ENCODE data around the gene CCDC183.
"Not testable (repeated sequence)": the region's sequence is repeated elsewhere in the genome, so short reads cannot be mapped to it uniquely, and the experiment has no call there.

The CCDC183 gene

GRCh38 chr9:136840140-136840876 is 44.2 kb downstream of the CCDC183 start:
- no peak for DNase-seq

GRCh38 chr9:136840877-136841645 is 44.9 kb downstream of the CCDC183 start:
- no peak for DNase-seq

- not testable (repeated sequence) for DNase-seq
Observed at GRCh38 chr9:136841646-136842379, 45.7 kb downstream of the CCDC183 start.

- peak; percentile 80 for DNase-seq
Observed at GRCh38 chr9:136842380-136842948, 46.3 kb downstream of the CCDC183 start, which contains the start of gene AJM1. Gene AJM1, plus strand, starts transcription at chr9:136842478. Its CDS starts 1,937 bp downstream, at chr9:136844415.

GRCh38 chr9:136843159-136843800 is 47.1 kb downstream of the CCDC183 start:
- not testable (repeated sequence) for DNase-seq

- peak; percentile 52 for DNase-seq
Observed at GRCh38 chr9:136843801-136844740, 47.9 kb downstream of the CCDC183 start.

GRCh38 chr9:136844761-136845464 is 48.8 kb downstream of the CCDC183 start:
- no peak for DNase-seq

- DNase-seq, result no peak
Observed at GRCh38 chr9:136845465-136846260, 49.5 kb downstream of the CCDC183 start.

GRCh38 chr9:136846376-136847087 is 50.4 kb downstream of the CCDC183 start:
- no peak for DNase-seq

- no peak for DNase-seq
Observed at GRCh38 chr9:136847088-136847825, 51.1 kb downstream of the CCDC183 start.

- peak; percentile 86 for DNase-seq
Observed at GRCh38 chr9:136847826-136848392, 51.8 kb downstream of the CCDC183 start.

- DNase-seq, result peak; percentile 55
Observed at GRCh38 chr9:136848393-136849037, 52.4 kb downstream of the CCDC183 start.

- peak; percentile 98 for DNase-seq
Observed at GRCh38 chr9:136849038-136849959, 53.2 kb downstream of the CCDC183 start, which contains the start of gene PHPT1. Gene PHPT1, plus strand, starts transcription at chr9:136849409. Its CDS starts 22 bp downstream, at chr9:136849431.

GRCh38 chr9:136849960-136850865 is 54.1 kb downstream of the CCDC183 start:
- no peak for DNase-seq
